GM21360 (cell line): ENCODE data around the gene ADORA3.

Experiments used
- ATAC-seq: cut with Tn5 transposase; IDR thresholded peaks from one replicate; pipeline ENCODE4 v1.9.1; 2021; ENCODE audit warnings: mild to moderate bottlenecking, moderate library complexity; ENCODE audit not compliant: unreplicated experiment

ADORA3 gene

GRCh38 chr1:111476214-111476613 lies 27.2 kb downstream of the ADORA3 start:
- no peak for ATAC-seq

DNA sequence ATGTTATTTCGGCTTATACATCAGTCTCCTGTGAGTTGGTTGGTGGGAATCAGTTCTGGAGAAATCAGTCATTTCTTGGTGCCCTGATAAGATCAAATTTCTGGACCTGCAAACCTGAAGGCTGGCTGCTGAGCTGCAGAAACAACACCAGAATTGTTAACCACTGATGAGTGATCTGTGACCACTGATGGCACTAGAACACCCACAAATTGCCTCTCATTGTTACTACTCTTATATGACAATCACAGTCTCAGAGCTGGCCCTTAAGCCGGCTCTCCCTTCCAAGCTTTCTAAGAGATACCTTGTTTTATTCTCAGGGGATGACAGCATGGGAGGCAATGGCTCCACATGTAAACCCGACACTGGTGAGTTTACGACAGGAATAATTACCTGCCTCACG lies 27.7 kb downstream of the ADORA3 start:
- no peak for ATAC-seq

GRCh38 chr1:111474521-111474920 lies 28.9 kb downstream of the ADORA3 start:
- ATAC-seq, result no peak

GRCh38 chr1:111474106-111474505 lies 29.3 kb downstream of the ADORA3 start:
- ATAC-seq, result no peak

DNA sequence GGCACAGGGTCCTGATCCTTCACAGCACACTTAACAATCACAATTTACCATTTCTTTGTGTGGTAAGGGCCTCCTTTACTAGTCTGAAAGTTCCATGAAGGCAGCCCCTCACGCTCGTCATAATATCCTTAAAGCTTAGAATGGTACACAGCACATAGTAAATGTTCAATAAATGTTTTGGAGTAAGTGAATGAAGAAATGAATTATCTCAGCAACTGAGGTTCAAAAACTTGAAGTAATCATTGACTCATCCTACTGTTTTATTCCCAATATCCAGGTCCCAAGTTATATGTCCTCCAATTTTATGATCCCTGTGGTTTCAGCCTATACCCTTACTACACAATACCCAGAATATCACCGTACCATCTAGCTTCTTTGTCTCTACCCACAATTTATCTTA lies 31.9 kb downstream of the ADORA3 start:
- ATAC-seq, result no peak

GRCh38 chr1:111471012-111471411 lies 32.4 kb downstream of the ADORA3 start:
- no peak for ATAC-seq

GRCh38 chr1:111470596-111470995 lies 32.8 kb downstream of the ADORA3 start:
- no peak for ATAC-seq

DNA sequence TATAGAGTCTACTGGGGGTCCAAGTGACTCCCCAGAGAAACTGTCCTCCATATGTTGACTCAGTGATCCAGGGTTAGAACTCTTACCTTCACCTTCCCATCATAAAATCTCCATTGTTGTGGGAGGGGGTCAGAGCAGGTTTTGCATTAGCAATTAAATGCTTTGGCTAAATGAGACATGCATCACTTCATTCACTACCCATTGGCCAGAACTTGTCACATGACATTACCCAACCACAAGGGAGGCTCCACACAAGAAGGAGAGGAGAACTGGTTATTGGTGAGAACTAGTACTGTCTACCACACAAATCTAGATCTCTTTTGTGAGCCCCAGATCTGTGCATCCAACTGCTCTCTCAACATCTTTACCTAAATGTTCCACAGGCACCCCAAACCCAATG lies 33.9 kb downstream of the ADORA3 start:
- ATAC-seq, result no peak

- no peak for ATAC-seq
Observed at GRCh38 chr1:111468717-111469100, 34.7 kb downstream of the ADORA3 start.

DNA sequence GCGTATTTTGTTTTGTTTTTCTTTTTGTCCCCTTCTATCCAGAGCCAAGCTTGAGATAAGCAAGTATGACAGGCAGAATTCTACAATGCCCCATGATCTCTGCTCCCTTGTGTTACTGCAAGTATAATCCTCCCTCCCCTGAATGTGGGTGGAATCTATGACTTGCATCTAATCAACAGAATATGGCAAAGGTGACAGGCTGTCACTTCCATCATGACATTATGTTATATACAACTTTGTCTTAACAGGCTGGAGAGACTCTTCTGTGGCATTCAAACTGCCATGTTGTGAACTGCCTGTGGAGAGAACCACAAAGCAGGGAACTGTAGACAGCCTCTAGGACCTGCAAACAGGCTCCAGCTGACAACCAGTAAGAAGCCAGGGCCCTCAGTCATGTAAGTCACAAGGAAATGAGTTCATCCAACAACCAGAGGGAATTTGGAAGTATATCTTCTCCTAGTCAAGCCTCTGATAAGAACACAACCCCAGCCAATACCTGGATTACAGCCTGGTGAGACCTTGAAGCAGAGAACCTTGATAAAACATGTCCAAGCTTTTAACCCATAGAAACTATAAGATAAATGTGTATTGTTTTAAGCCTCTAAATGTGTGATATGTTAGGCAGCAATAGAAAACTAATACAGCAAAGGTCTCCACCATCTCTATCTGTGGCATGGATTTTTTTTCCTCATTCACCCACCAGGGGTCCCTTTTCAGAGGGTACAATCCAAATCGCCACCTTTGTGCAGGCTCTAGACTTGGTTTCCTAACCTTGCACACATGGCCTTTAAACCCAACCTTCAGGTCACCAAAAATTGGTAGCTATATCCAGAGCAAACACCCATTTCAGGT lies 35.3 kb downstream of the ADORA3 start:
- ATAC-seq, result no peak

DNA sequence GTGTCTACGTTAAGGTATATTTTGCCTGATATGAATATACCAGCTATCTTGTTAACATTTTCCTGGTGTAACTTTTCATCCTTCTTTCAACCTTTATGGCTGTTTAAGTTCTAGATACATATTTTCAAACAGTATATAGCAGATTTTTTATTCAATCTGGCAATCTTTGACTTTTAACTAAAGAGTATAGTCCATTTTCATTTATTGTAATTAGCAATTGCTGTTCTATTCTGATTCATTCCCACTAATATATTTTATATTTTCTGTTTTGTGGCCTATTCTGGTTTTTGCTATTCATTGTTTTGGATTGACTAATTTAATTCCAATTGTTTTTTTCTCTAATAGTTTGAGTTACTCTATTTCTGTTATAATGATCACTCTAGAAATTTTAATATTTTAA lies 37.0 kb downstream of the ADORA3 start:
- no peak for ATAC-seq

DNA sequence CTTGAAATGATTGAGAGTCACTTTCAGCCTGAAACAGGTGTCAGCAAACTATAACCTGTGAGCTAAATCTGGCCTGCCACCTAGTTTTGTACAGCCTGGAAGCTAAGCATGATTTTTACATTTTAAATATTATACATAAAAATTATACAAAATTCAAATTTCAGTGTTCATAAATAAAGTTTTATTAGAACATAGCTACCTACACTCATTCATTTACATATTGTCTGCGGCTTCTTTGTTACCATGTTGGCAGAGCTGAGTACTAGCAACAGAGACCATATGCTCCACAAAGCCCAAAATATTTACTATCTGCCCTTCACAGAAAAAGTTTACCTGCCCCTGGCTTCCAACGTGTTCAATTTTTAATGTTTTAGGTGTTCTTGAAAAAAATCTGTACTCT lies 37.7 kb downstream of the ADORA3 start:
- no peak for ATAC-seq

DNA sequence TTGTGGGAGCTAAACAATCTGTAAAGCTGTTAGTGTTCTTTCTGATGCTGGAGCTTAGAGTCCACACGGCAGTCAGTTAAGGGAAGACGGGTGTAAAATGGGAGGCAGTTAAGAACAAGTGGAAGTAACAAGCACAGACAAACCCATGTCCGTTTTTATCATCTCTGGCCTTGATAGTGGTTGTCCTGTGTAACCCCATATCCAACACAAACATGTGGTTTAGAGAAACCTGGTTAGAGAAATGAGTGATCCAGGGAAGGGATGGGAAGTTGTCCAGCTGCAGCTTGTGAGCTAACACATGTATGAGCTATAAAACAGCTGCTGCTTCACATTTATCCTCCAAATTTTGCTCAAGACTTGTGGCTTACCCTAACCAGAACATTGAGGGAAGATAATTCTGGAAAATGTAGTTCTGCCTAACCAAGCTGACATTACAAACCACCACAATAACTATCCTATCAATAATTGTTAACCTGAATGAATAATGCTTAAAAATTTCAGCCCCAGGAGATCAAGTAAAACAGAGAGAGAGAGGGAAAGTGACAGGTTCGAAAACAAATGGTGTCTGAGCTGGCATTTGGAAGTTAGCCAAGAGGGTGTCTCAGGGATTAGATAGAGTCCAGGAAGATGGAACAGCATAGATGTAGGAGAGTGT lies 40.3 kb downstream of the ADORA3 start:
- no peak for ATAC-seq

- ATAC-seq, result no peak
Observed at GRCh38 chr1:111462370-111463028, 40.9 kb downstream of the ADORA3 start.

GRCh38 chr1:111461765-111462164 lies 41.7 kb downstream of the ADORA3 start:
- ATAC-seq, result no peak

- no peak for ATAC-seq
Observed at GRCh38 chr1:111455642-111456031, 47.8 kb downstream of the ADORA3 start.

DNA sequence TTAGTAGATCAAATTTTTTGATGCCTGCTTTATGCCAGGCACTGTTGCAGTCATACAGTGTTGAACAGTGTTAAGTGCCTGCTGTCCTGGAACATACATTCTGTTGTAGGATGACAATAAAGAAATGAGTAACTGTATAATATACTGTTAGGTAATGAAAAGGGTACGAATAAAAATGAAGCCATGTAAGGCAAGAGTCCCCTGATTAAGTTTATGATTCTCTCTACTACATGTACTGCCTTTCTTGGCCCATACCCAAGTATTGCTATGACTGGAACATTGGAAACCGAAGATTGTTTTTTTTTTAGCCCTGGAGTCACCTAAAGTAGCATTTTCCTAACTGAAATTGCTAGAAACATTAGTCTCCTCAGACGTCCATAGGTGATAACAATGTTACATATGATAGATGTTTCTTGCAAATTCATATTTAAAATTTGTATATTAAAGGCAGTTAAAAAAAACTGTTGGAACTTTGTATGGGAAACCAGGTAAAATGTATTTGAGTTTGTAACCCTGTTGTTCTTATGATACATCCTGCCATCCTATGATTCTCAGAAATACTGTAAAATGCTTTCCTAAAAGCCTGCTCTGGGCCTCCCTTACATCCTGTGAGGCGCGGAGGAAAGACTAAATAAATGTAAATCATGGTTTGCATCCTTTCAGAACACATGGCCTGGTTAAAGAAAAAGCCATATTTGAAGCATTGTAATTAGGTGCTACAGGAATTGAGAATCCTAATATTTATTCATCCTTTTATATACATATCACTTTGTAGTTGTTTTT lies 48.4 kb downstream of the ADORA3 start:
- ATAC-seq, result no peak

DNA sequence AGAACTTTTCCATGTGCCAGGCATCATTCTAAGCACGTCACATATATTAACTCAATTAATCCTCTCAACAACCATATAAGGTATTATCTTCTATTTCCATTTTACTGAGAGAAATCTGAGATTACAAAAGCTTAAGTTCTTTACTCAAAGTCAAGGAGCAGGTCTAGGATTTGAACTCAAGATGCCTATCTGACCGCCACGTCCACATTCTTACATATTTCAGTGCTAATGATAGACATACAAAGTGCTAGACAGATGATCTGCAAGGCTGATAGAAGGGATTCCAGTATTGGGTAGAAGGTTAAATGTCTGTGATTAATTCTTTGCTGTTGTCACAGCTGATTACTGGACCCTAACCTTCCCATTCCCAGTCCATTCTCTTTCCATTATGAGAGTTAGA lies 49.7 kb downstream of the ADORA3 start:
- no peak for ATAC-seq

GRCh38 chr1:111452581-111452980 lies 50.9 kb downstream of the ADORA3 start:
- no peak for ATAC-seq

GRCh38 chr1:111450185-111450584 lies 53.2 kb downstream of the ADORA3 start:
- ATAC-seq, result no peak

GRCh38 chr1:111449703-111450017 lies 53.8 kb downstream of the ADORA3 start:
- no peak for ATAC-seq
